Placental epithelial cell (primary cell): Measurements from ENCODE around the gene GSTT4. TPM values are rescaled to one million over a fixed set of nuclear protein-coding genes. Genes with fewer than 3 reads are reported as not detected.

ENCODE experiments used
- total RNA-seq: library from RNA; depleted of rRNA; stranded (reverse); fragments of >200 nt; gene quantifications from 2 replicates; pipeline ENCODE4 v1.2.3, GENCODE V29; 2012

GSTT4 gene
- total RNA-seq: not detected in 2 replicates

GRCh38 chr22:24005201-24005600, at the start of gene GSTT4:
Gene GSTT4, minus strand, starts transcription at chr22:24005453. Its CDS starts 97 bp downstream, at chr22:24005356.

GRCh38 chr22:23979557-23980240, 25.6 kb downstream of the GSTT4 start, which contains the start of gene GSTT2:
Gene GSTT2, plus strand, starts transcription at chr22:23980134.

GRCh38 chr22:23974345-23974744, 30.9 kb downstream of the GSTT4 start, which contains the start of gene DDT:
Gene DDT, minus strand, starts transcription at chr22:23974441. Its CDS starts 27 bp downstream, at chr22:23974414.

GRCh38 chr22:23966568-23966967, 38.7 kb downstream of the GSTT4 start, which contains the start of gene DDTL:
Gene DDTL, plus strand, starts transcription at chr22:23966888. Its CDS starts 27 bp downstream, at chr22:23966915.

GRCh38 chr22:23961084-23961771, 44.0 kb downstream of the GSTT4 start, which contains the start of gene GSTT2B:
Gene GSTT2B, minus strand, starts transcription at chr22:23961195. Its CDS starts 64 bp downstream, at chr22:23961131.

Other genes with a start within 250 kb of the GSTT4 start
- 0.39 and 0.54 TPM in 2 replicates for gene C22orf15, start 242.5 kb downstream of the GSTT4 start, total RNA-seq
- 0.87 and 4.7 TPM in 2 replicates for gene CHCHD10, start 237.5 kb downstream of the GSTT4 start, total RNA-seq
- 3.7 and 5.9 TPM in 2 replicates for gene MMP11, start 232.6 kb downstream of the GSTT4 start, total RNA-seq
- 70.7 and 109 TPM in 2 replicates for gene SMARCB1, start 218.5 kb downstream of the GSTT4 start, total RNA-seq
- 1.3 and 1.6 TPM in 2 replicates for gene DERL3, start 166.4 kb downstream of the GSTT4 start, total RNA-seq
- 9.5 and 9.8 TPM in 2 replicates for gene SLC2A11, start 147.6 kb downstream of the GSTT4 start, total RNA-seq
- gene MIF, start 111.1 kb downstream of the GSTT4 start, total RNA-seq: 210 and 316 TPM in 2 replicates
- 0.39 and 2.6 TPM in 2 replicates for gene GSTT2B, start 44.3 kb downstream of the GSTT4 start, total RNA-seq
- gene DDTL, start 38.6 kb downstream of the GSTT4 start, total RNA-seq: 1.6 and 9.8 TPM in 2 replicates
- gene DDT, start 31.0 kb downstream of the GSTT4 start, total RNA-seq: 63.6 and 80.0 TPM in 2 replicates
- gene GSTT2, start 25.3 kb downstream of the GSTT4 start, total RNA-seq: 0.79 and 3.7 TPM in 2 replicates
- gene CABIN1, start 5.9 kb upstream of the GSTT4 start, total RNA-seq: 38.2 and 43.6 TPM in 2 replicates
- 1.2 and 2.0 TPM in 2 replicates for gene SUSD2, start 176.0 kb upstream of the GSTT4 start, total RNA-seq
- gene GGT5, start 239.6 kb upstream of the GSTT4 start, total RNA-seq: 30.5 and 42.0 TPM in 2 replicates